Endothelial cell (in vitro differentiated cells): Measurements from ENCODE around the gene STAT2. TPM values are rescaled to one million over a fixed set of nuclear protein-coding genes. Genes with fewer than 3 reads are reported as not detected.

Experiments
- DNase-seq: peaks from one replicate; pipeline ENCODE4 v3.0.0; 2021; ENCODE audit warnings: low spot score
- H3K27ac Mint-ChIP-seq: one replicate; pipeline ENCODE4 v1.8.0; 2021; ENCODE audit warnings: mixed read lengths, inconsistent platforms; ENCODE audit not compliant: unreplicated experiment
- H3K27me3 Mint-ChIP-seq: one replicate; pipeline ENCODE4 v1.8.0; 2021; ENCODE audit warnings: mild to moderate bottlenecking, moderate library complexity, mixed read lengths, inconsistent platforms; ENCODE audit not compliant: unreplicated experiment
- H3K36me3 Mint-ChIP-seq: one replicate; pipeline ENCODE4 v1.8.0; 2021; ENCODE audit warnings: mild to moderate bottlenecking, low read depth, mixed read lengths, inconsistent platforms; ENCODE audit not compliant: unreplicated experiment
- H3K4me1 Mint-ChIP-seq: one replicate; pipeline ENCODE4 v1.8.0; 2021; ENCODE audit warnings: mild to moderate bottlenecking, mixed read lengths, inconsistent platforms; ENCODE audit not compliant: unreplicated experiment
- H3K4me3 Mint-ChIP-seq: one replicate; pipeline ENCODE4 v1.8.0; 2021; ENCODE audit warnings: mild to moderate bottlenecking, mixed read lengths, inconsistent platforms; ENCODE audit not compliant: unreplicated experiment
- H3K9me3 Mint-ChIP-seq: one replicate; pipeline ENCODE4 v1.8.0; 2021; ENCODE audit warnings: mixed read lengths, inconsistent platforms; ENCODE audit not compliant: unreplicated experiment
- CTCF ChIP-seq: fragments of 200-600 bp; sonication (generic); IDR thresholded peaks from one replicate; pipeline ENCODE4 v1.5.0; 2021; ENCODE audit warnings: antibody characterized with exemption; ENCODE audit not compliant: unreplicated experiment
- total RNA-seq: library from RNA; stranded (reverse); fragmentation: NEBNext Ultra II Directional; extraction: Animal tissue kit (Norgen Biotek cat#: 25700); gene quantifications from one replicate; pipeline ENCODE4 v1.2.1, GENCODE V29; 2021; ENCODE audit not compliant: unreplicated experiment

STAT2 gene
- total RNA-seq, 1 donor from 2014 or later, result 97.3 TPM

DNA sequence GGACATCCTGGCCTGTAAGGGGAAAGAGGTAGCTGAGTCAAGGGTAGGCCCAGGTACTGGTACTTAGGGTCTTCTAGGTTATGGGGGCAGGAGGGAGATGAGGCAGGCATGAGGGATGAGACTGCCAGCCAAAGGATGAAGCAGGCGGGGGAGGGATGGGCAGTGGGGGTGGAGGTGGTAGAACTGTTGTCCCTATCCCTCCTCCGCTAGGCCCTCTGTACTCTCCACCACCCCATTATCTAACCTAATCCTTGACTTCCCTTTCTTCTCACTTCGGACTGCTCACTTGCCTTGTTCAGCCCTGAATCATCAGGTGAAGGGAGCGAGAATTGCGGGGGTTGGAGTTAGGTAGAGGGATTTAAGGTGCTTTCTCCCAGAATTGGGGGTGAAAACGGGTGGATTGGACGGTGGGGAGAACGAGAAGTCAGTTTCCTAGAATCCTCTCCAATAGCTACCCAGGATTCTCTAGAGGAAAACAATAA, 26.7 kb downstream of the STAT2 start:
- H3K27ac Mint-ChIP-seq, result peak overlapping the region; percentile 99
- H3K27me3 Mint-ChIP-seq, result peaks cover 10% of the 10 kb centered on the region
- no peaks in the 10 kb centered on the region for H3K9me3 Mint-ChIP-seq
- no peaks in the 10 kb centered on the region for H3K36me3 Mint-ChIP-seq
- peaks cover 23% of the 10 kb centered on the region for H3K4me1 Mint-ChIP-seq
- DNase-seq, result peak; percentile 7
- TF ChIP-seq CTCF, result no peak
- H3K4me3 Mint-ChIP-seq, result peak overlapping the region; percentile 93

DNA sequence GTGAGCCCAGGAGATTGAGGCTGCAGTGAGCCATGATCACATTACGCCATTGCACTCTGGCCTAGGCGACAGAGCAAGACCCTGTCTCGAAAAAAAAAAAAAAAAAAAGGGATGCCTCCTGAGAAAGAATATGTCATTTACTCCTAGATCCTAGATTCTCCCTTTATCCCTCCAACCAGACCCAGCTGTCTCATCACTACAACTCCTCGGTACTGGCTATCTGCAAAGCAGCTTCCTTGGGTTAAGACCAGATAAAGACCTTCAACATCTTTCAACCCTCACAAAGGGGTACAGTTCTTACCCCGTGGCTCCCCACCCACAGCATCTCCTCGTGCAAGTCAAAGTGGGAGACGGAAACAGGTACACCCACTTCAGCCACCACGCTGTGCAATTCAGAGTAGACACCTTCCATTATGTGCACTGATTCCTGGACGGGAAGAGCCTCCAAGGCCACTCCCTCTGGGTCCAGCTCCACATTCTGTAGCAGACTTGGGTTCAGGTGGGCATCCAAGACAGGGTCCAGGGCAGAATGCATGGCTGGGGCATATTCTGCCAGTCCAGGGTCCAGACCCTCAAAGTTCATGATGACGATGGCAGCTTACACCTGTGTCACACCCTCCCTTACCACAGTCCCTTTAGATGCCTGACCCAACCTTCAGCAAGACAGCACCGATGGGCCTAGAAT, 27.3 kb downstream of the STAT2 start:
- H3K4me1 Mint-ChIP-seq, result peaks cover 20% of the 10 kb centered on the region
- DNase-seq, result no peak
- no peaks in the 10 kb centered on the region for H3K36me3 Mint-ChIP-seq
- H3K4me3 Mint-ChIP-seq, result peak overlapping the region; percentile 93
- TF ChIP-seq CTCF, result no peak
- H3K27me3 Mint-ChIP-seq, result peaks cover 10% of the 10 kb centered on the region
- no peaks in the 10 kb centered on the region for H3K9me3 Mint-ChIP-seq
- H3K27ac Mint-ChIP-seq, result peak overlapping the region; percentile 99

- H3K27ac Mint-ChIP-seq, result no peak overlapping the region
- DNase-seq, result no peak
- H3K36me3 Mint-ChIP-seq, result no peaks in the 10 kb centered on the region
- H3K4me1 Mint-ChIP-seq, result peaks cover 13% of the 10 kb centered on the region
- peaks cover 10% of the 10 kb centered on the region for H3K27me3 Mint-ChIP-seq
- no peak overlapping the region for H3K4me3 Mint-ChIP-seq
- no peak for TF ChIP-seq CTCF
- H3K9me3 Mint-ChIP-seq, result no peaks in the 10 kb centered on the region
Observed at GRCh38 chr12:56330936-56331490, 28.9 kb downstream of the STAT2 start.

DNA sequence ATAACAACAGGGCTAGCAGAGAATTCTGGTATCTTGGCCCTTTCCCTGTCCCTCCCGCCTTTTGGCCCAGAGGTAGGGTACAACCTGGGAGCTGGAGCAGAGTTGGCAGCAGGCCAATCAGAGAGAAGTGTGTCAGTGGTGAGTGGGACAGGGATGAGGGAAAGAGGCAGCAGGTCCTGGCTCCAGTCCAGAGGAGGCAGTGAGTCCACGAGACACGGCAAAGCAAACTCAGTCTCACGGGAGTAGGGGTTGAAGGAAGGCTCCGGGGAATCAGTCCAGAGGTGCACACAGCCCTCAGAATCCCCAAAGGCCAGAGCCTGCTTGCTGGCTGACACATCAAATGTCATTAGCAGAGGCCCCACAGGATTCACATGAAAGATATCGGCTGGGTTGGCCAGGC, 33.4 kb downstream of the STAT2 start:
- Mint-ChIP-seq H3K4me1 (no peaks in the 10 kb centered on the region), H3K9me3 (no peaks in the 10 kb centered on the region), H3K36me3 (peaks cover 24% of the 10 kb centered on the region), H3K27me3 (peaks cover 9% of the 10 kb centered on the region), H3K27ac (no peak overlapping the region), H3K4me3 (no peak overlapping the region)
- no peak for TF ChIP-seq CTCF
- DNase-seq, result no peak

- no peak overlapping the region for H3K27ac Mint-ChIP-seq
- no peaks in the 10 kb centered on the region for H3K9me3 Mint-ChIP-seq
- H3K27me3 Mint-ChIP-seq, result peaks cover 9% of the 10 kb centered on the region
- no peak for TF ChIP-seq CTCF
- no peak for DNase-seq
- peaks cover 24% of the 10 kb centered on the region for H3K36me3 Mint-ChIP-seq
- no peak overlapping the region for H3K4me3 Mint-ChIP-seq
- no peaks in the 10 kb centered on the region for H3K4me1 Mint-ChIP-seq
Observed at GRCh38 chr12:56326126-56326525, 33.8 kb downstream of the STAT2 start.
